Muscle layer of duodenum (tissue), 2 donors: ENCODE data around the gene TFEB.

Source experiments
- H3K27ac ChIP-seq: one replicate; pipeline ENCODE4 v1.7.0; 2013; ENCODE audit warnings: mild to moderate bottlenecking, low read length
- H3K27me3 ChIP-seq: one replicate; pipeline ENCODE4 v1.7.0; 2013; ENCODE audit warnings: low read depth, mild to moderate bottlenecking, control low read depth, low read length
- H3K36me3 ChIP-seq, 2 donors: one replicate each; pipeline ENCODE4 v1.7.0; 2013; ENCODE audit warnings: low read length in 2 of 2, control low read depth in 1 of 2, mild to moderate bottlenecking in 1 of 2; ENCODE audit not compliant: insufficient read depth in 2 of 2, control insufficient read depth in 1 of 2
- H3K4me1 ChIP-seq, 2 donors: one replicate each; pipeline ENCODE4 v1.7.0; 2013; ENCODE audit warnings: low read length in 2 of 2, mild to moderate bottlenecking in 2 of 2, control low read depth in 1 of 2, moderate library complexity in 1 of 2; ENCODE audit not compliant: insufficient read depth in 2 of 2, control insufficient read depth in 1 of 2
- H3K4me3 ChIP-seq, 2 donors: one replicate each; pipeline ENCODE4 v1.7.0; 2013; ENCODE audit warnings: low read length in 2 of 2, low read depth in 1 of 2, mild to moderate bottlenecking in 1 of 2
- H3K9me3 ChIP-seq, 2 donors: one replicate each; pipeline ENCODE4 v1.7.0; 2013; ENCODE audit warnings: low read length in 2 of 2, control low read depth in 1 of 2, mild to moderate bottlenecking in 1 of 2; ENCODE audit not compliant: control insufficient read depth in 1 of 2
- donor health status: healthy.

The TFEB gene

GRCh38 chr6:41648070-41648585 is 87.3 kb downstream of the TFEB start:
- Histone ChIP-seq H3K27me3 (no peaks in the 10 kb centered on the region), H3K36me3 (no peaks in the 10 kb centered on the region), H3K4me1 (no peaks in the 10 kb centered on the region), H3K27ac (no peak overlapping the region), H3K9me3 (no peaks in the 10 kb centered on the region), H3K4me3 (no peak overlapping the region)

- no peak overlapping the region for H3K27ac ChIP-seq
- H3K4me3 ChIP-seq, result no peak overlapping the region
- H3K4me1 ChIP-seq, result no peaks in the 10 kb centered on the region
- H3K27me3 ChIP-seq, result no peaks in the 10 kb centered on the region
- H3K9me3 ChIP-seq, result no peaks in the 10 kb centered on the region
- H3K36me3 ChIP-seq, result no peaks in the 10 kb centered on the region
Measured at GRCh38 chr6:41647061-41647511, 88.3 kb downstream of the TFEB start.

- H3K4me3 ChIP-seq, result no peak overlapping the region
- H3K27ac ChIP-seq, result no peak overlapping the region
- H3K27me3 ChIP-seq, result no peaks in the 10 kb centered on the region
- no peaks in the 10 kb centered on the region for H3K9me3 ChIP-seq
- no peaks in the 10 kb centered on the region for H3K4me1 ChIP-seq
- no peaks in the 10 kb centered on the region for H3K36me3 ChIP-seq
Measured at GRCh38 chr6:41646026-41646795, 89.2 kb downstream of the TFEB start.

GRCh38 chr6:41645007-41645618 is 90.3 kb downstream of the TFEB start:
- H3K36me3 ChIP-seq, result no peaks in the 10 kb centered on the region
- H3K27me3 ChIP-seq, result peaks cover under 1% of the 10 kb centered on the region
- no peak overlapping the region for H3K27ac ChIP-seq
- H3K9me3 ChIP-seq, result no peaks in the 10 kb centered on the region
- no peak overlapping the region for H3K4me3 ChIP-seq
- H3K4me1 ChIP-seq, result no peaks in the 10 kb centered on the region

- H3K4me3 ChIP-seq, result no peak overlapping the region
- H3K9me3 ChIP-seq, result no peaks in the 10 kb centered on the region
- peaks cover 8% of the 10 kb centered on the region for H3K27me3 ChIP-seq
- H3K4me1 ChIP-seq, result peaks cover 0 to 5% of the 10 kb centered on the region in 2 donors
- no peak overlapping the region for H3K27ac ChIP-seq
- no peaks in the 10 kb centered on the region for H3K36me3 ChIP-seq
Measured at GRCh38 chr6:41644297-41644879, 91.0 kb downstream of the TFEB start.

GRCh38 chr6:41643899-41644269 is 91.5 kb downstream of the TFEB start:
- H3K36me3 ChIP-seq, result no peaks in the 10 kb centered on the region
- no peak overlapping the region for H3K27ac ChIP-seq
- no peak overlapping the region for H3K4me3 ChIP-seq
- H3K27me3 ChIP-seq, result peaks cover 8% of the 10 kb centered on the region
- H3K4me1 ChIP-seq, result peaks cover 0 to 9% of the 10 kb centered on the region in 2 donors
- H3K9me3 ChIP-seq, result no peaks in the 10 kb centered on the region

GRCh38 chr6:41642960-41643898 is 92.2 kb downstream of the TFEB start:
- no peak overlapping the region for H3K4me3 ChIP-seq
- H3K36me3 ChIP-seq, result no peaks in the 10 kb centered on the region
- H3K4me1 ChIP-seq, result peaks cover 0 to 15% of the 10 kb centered on the region in 2 donors
- H3K27me3 ChIP-seq, result peaks cover 8% of the 10 kb centered on the region
- H3K9me3 ChIP-seq, result no peaks in the 10 kb centered on the region
- no peak overlapping the region for H3K27ac ChIP-seq

GRCh38 chr6:41642090-41642959 is 93.1 kb downstream of the TFEB start:
- Histone ChIP-seq H3K27ac (no peak overlapping the region), H3K4me3 (no peak overlapping the region), H3K9me3 (no peaks in the 10 kb centered on the region), H3K27me3 (peaks cover 14% of the 10 kb centered on the region), H3K4me1 (peaks cover 0 to 24% of the 10 kb centered on the region in 2 donors), H3K36me3 (no peaks in the 10 kb centered on the region)

- Histone ChIP-seq H3K36me3 (no peaks in the 10 kb centered on the region), H3K4me3 (no peak overlapping the region), H3K9me3 (no peaks in the 10 kb centered on the region), H3K27me3 (peaks cover 14% of the 10 kb centered on the region), H3K4me1 (peaks cover 0 to 31% of the 10 kb centered on the region in 2 donors), H3K27ac (no peak overlapping the region)
Measured at GRCh38 chr6:41641352-41641925, 94.0 kb downstream of the TFEB start.

GRCh38 chr6:41640426-41640825 is 95.0 kb downstream of the TFEB start:
- Histone ChIP-seq H3K27ac (no peak overlapping the region), H3K4me3 (no peak overlapping the region), H3K4me1 (peaks cover 0 to 31% of the 10 kb centered on the region in 2 donors), H3K27me3 (peaks cover 14% of the 10 kb centered on the region), H3K36me3 (no peaks in the 10 kb centered on the region), H3K9me3 (no peaks in the 10 kb centered on the region)
